ENCODE results near the gene MALSU1.

The MALSU1 gene

DNA sequence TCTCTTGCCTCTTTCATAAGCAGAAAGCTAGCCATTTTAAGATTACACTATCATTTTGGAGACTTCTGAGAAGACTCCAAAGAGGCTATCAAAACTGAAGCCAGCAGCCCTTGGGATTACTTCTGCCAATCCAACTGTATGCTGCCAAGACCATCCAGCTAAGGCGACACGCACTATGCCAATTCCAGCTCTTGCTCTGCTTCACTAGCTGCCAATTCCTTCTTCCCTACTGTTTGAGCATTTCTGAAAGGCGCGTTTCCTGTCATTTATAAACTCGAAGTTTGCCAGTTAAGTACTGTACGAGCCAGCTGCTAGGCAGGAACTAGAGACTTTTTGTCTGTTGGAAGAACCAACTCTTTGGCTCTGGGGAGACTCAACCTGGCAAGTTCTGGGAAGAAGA lies 36.5 kb downstream of the MALSU1 start:
- peak in 2 of 4 experiments; percentile 4 to 11 for DNase-seq

DNA sequence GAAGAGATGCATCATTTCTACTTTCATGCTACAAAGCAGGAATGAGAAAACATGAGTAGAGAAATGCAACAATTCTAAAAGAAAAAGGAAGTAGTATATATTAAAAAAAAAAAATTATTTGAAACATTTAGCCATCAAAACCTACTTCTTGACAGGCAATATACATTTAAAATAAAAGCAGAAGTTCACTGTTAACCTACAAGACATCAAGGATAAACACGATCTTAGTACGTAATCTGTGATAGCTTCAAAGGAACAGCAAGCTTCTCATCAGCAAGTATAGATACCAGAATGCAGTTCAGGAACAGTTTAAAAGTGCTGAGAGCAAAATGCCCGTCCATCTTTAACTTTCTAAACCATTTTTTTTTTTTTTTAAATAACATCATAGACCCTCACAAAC lies 36.9 kb downstream of the MALSU1 start:
- DNase-seq, result peak in 2 of 4 experiments; percentile 20 to 33

DNA sequence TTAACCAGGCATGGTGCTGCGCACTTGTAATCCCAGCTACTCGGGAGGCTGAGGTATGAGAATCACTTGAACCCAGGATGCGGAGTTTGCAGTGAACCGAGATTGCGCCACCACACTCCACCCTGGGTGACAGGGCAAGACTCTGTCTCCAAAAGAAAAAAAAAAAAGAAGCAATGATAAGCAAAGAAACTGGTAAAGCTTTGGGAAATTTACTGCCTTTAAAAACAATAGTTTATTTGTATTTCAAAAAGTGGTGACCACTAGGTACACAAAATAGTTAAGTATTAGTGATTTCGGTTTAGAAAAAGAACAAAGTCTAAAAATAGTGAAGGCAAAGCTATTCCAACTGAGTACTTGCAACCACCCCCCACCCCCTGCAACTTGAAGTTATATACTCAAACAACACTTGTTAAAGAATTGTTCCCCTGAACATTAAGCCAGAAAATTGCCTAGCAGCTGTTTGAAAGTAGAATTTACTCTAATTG lies 37.7 kb downstream of the MALSU1 start:
- DNase-seq, result no peak

DNA sequence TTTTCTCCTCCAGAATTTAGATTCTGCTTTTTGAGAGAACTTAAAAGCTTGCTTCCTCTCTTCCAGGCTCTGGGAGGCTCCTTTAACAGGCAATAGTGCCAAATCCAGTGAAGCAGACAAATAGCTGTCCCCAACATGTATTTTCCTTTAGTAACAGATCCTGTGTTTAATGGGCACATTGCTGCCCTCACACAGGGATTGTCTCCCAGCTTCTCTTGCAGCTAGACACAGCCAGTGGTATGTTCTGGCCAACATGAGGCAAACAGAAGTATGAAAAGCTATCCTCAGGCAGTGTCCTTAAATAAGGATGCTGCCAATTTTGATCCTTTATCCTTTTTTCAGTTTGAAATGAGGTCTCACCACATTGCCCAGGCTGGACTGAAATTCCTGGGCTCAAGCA lies 38.2 kb downstream of the MALSU1 start:
- DNase-seq, result no peak

DNA sequence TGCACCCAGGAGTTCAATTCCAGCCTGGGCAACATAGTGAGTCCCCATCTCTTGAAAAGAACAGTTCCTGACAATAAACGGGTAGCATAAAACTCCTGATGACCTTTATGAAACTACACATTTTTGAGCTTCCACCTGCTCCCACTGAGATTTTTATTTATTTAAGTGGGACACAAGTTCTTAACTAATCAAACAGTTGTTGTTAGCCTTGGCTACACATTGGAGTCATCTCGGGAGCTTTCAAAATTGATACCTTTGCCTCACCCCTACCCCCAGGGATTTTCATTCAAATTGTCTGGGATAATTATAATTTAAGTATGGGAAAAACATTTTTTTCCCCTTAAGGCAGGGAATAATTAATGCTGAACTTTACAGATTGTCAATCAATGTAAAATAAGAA lies 39.3 kb downstream of the MALSU1 start:
- no peak for DNase-seq

GRCh38 chr7:23338863-23339262 lies 39.7 kb downstream of the MALSU1 start:
- DNase-seq, result no peak

DNA sequence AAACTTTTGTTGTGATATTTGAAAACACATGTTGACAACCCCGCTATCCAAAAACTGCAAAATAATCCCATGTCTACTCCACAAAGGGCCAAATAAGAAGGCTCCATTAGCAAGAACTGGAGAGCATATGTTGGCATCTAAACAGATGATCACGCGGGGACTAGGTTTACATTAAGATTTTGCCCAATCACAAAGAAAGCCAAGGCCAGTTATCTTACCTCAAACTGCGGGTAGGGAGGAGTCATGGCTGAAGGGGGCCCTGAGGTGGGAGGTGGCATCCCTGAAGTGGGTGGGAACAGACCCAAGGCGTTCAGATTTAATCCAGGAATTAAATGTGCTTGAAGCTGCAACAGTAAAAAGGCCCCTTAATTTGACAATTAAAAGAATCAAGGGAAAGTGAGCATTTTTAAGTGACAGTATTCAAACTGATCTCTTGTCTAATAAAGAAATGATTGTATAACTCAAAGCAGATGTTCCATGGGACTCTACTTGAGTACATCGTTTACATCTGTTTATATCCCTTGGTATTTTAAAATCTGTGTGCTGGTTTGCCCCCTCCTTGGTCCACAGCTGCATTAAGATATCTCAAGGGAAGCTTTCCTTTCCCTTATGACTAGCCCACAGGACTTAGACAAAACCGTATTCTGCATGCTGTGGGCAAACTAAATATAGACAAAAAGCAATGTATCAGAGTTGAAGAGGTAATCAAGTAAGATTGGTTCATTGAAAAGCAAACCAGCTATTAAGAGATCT lies 42.9 kb downstream of the MALSU1 start:
- DNase-seq, result no peak

DNA sequence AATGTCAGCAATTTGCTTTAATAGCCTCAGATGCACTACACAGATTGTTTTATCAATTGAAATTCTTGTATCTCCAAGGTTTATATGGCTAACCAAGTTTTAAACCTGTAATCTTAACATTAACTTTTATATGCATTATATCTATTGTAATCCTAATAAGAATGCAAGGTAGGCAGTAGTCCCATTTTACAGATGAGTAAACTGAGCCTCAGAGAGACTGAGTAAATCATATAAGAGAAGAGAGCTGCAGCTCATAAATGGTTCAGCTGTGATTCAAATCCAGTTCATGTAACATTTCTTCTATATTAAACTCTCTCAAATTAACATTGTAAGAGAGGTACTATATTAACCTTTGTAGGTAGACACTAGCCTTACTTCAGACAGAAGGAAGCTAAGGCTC lies 44.0 kb downstream of the MALSU1 start:
- no peak for DNase-seq

GRCh38 chr7:23343806-23344475 lies 44.8 kb downstream of the MALSU1 start:
- no peak for DNase-seq

DNA sequence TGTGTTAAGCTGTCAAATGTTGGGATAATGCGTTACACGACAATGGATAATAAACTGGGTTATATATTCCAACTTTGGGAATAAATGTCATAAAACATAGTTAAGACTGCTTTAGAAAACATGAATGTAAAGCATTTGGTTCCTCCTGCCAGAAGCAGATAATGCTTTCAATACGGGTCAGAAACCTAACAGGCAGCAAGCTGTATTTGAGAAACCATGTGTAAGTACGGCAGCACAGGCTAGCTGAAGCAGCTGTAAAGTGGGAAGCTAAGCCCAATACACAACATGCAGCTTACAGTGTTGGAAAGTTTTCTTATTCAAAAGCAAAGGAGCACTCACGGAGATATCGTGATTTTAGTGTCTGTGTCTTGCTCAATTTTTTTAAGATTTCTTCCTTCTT lies 46.5 kb downstream of the MALSU1 start:
- peak in 3 of 4 experiments; percentile 1 to 20 (median 15) for DNase-seq

DNA sequence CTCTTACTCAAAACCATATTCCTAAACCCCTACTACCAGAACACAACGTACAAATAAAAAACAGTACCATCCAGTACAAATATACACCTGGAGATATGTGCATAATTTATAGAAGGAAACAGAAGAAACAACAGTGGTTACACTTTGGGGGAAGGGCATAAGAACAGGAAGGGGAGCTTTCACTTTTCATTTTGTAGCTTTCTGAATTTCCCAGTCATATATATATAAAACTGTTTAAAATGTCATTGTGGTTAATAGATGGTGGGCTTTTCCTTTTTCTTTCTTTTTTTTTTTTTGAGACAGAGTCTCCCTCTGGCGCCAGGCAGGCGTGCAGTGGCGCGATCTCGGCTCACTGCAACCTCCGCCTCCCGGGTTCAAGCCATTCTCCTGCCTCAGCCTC lies 47.2 kb downstream of the MALSU1 start:
- DNase-seq, result peak in 1 of 4 experiments; percentile 5

GRCh38 chr7:23347033-23347681 lies 48.0 kb downstream of the MALSU1 start:
- DNase-seq, result peak; percentile 25 to 48 (median 33)

GRCh38 chr7:23347682-23348180 lies 48.6 kb downstream of the MALSU1 start:
- peak; percentile 45 to 78 (median 67) for DNase-seq

DNA sequence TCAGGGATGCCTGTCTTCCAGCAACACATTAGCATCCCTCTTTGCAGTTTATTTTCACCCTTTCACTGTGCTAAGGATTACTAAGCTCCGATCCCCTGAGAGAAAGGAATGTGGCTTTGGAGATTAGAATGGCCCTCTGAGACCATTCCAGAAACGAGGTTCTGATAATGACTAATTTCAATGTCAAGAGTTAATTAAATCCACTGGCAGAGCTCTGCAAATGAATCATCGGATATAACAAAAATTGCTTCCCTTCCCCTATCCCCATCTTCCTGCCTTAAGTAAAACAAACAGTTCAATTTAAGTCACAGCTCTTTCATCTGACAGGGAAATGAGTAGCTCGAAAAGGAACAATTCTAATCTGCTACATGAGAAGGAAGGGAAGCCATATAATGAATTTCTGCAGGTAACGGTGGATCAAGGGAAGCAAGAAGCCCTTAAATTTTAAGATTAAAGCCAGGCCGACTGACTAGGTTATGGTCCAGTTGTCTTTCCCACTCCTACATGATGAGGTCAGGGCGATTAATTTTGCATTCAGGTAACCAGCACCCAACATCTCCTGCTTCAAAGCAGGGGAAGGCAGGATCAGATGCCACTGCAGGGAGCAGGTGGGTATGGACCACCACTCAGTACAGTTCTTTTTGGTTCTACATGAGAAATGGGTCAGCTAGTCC lies 50.5 kb downstream of the MALSU1 start:
- no peak for DNase-seq

- no peak for DNase-seq
Measured at GRCh38 chr7:23350466-23350865, 51.3 kb downstream of the MALSU1 start.

- no peak for DNase-seq
Measured at GRCh38 chr7:23353172-23353571, 54.0 kb downstream of the MALSU1 start.

DNA sequence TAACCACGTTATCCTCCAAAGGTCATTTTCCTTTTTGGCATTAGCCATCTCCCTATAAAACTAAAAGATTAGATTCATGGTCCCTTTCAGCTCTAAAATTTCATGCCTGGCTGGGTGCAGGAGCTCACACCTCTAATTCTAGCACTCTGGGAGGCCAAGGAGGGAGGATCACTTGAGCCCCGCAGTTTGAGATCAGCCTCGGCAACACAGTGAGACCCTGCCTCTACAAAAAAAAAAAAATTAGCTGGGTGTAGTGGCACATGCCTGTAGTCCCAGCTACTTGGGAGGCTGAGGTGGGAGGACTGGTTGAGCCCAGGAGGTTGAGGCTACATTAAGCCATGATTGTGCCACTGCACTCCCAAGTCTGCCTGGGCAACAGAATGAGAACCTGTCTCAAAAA lies 57.0 kb downstream of the MALSU1 start:
- DNase-seq, result no peak

DNA sequence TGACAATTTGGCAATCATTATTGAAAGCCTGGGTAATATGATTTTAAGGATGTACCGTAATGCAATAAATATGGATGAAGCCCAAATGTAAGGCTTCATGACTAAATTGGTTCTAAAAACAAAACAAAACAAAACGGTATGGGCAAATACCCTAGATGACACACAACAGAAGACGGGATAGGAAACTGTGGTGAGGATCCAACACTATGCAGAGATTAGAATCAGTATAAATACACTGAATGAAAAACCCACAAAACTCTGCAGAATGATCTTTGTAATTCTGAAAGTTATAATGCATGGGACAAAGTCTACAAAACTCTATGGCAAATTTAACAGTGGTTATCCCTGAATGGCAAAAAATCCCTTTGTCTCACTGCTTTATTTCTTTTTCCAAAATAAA lies 57.6 kb downstream of the MALSU1 start:
- DNase-seq, result no peak

GRCh38 chr7:23357190-23358093 lies 58.3 kb downstream of the MALSU1 start:
- peak in 3 of 4 experiments; percentile 13 to 64 (median 51) for DNase-seq

GRCh38 chr7:23358152-23358674 lies 59.1 kb downstream of the MALSU1 start:
- DNase-seq, result no peak

All from suppressor macrophage (primary cell).